Measurements from ENCODE around the gene MDC1.
A peak's percentile ranks its signal among the peaks of the same experiment; 100 is the strongest.
"Not testable (repeated sequence)": the region's sequence is repeated elsewhere in the genome, so short reads cannot be mapped to it uniquely, and the experiment has no call there.

The MDC1 gene

GRCh38 chr6:30717129-30717844, at the start of gene MDC1:
TSS of gene MDC1 (minus strand) at chr6:30717281. CDS start at chr6:30715175, 2,106 bp downstream.
- peak; percentile 96 to 98 for DNase-seq (ENCODE audit: low read depth in 1 of 2, low spot score in 1 of 2)

DNA sequence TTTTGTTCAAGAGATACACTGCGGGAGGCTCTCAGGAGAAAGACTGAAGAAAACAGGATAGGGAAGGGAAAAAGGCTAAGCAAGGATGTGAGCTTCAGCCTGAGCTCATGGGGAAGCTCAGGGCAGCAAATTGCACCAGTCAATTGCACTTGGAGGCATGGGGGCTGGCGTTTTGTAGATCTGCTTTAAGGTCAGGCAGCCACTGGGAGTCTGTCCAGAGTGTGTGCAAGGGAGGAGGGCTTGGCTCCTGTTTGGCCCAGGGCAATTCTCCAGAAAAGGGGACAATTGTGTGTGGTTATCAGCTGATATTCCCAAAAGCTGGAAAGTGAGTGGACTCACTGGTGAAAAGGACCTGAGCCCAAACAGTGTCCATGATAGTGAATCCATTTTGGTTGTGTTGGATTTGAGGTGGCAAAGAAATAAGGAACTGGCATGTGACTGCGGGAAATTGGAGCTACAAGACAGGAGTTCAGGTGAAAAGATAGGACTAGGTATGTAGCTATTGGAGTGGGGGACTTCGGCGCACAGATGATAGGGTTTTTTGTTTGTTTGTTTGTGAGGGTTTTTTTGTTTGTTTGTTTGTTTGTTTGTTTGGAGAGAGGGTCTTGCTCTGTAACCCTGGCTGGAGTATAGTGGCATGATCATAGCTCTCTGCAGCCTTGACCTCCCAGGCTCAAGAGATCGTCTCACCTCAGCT, 49.5 kb upstream of the MDC1 start:
- no peak for DNase-seq (ENCODE audit: low read depth in 1 of 2, low spot score in 1 of 2)

- not testable (repeated sequence) for DNase-seq (ENCODE audit: low read depth in 1 of 2, low spot score in 1 of 2)
Observed at GRCh38 chr6:30765495-30765894, 48.4 kb upstream of the MDC1 start.

GRCh38 chr6:30764490-30765043, 47.5 kb upstream of the MDC1 start:
- DNase-seq (ENCODE audit: low read depth in 1 of 2, low spot score in 1 of 2): not testable (repeated sequence)

DNA sequence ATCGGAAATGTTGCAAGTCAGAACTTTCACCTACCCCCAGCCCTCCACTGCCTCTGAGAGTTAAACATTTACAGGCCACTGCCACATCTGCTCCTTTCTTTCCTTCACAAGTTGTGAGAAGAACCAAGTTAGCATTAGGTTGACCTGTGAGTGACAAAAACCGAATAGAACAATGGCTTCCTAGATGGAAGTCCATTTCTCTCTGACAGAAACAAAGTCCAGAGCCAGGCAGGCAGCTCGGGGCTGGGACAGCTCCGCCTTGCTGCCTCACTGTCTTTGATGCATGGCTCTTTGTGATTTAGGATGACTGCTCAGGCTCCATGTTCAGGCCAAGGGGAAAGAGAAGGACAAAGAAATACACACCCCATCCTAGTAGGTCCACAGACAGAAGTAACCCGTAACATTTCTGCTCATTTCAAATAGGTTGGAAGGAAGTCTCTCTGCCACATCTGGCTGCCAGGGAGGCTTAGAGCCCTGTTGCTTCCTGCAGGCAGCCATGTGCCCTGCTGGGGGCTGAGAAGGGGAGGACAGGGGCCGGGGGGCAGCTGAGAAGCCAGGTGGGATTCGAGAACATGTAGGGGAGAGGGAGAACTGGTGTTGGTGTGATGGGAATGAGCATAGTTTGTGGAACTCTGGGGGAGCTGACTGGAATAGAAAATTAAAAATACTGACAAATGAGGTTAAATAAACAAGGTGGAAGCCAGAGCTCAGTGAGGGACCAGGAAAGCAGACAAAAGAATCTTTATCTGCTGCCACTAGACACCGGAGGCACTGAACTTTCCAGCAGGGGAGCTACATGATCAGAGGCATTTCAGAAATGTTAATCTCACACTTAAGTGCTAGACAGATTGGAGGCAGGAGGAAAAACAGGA, 46.8 kb upstream of the MDC1 start:
- DNase-seq (ENCODE audit: low read depth in 1 of 2, low spot score in 1 of 2): no peak

DNA sequence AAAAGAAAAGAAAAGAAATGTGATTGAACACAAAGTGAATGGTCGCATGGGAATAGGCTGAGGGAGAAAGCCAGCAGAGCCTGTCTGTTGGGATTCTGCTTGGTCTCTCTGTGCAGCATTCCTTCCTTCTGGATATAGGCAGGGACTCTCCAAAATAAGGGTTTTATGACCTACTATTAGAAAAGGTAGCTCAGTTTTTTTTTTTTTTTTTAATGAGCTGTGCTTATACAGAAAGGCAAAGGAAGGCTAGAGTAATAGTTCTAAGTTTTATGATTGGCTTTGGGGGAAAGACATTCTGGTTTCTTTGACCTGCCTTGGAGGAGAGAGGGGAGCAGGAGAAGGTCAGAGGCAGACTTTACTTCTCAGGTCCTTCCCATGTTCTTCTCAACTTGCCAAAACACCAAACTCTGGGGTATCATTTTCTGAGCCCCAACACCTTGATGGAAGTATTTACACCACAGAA, 46.1 kb upstream of the MDC1 start:
- DNase-seq (ENCODE audit: low read depth in 1 of 2, low spot score in 1 of 2): no peak

DNA sequence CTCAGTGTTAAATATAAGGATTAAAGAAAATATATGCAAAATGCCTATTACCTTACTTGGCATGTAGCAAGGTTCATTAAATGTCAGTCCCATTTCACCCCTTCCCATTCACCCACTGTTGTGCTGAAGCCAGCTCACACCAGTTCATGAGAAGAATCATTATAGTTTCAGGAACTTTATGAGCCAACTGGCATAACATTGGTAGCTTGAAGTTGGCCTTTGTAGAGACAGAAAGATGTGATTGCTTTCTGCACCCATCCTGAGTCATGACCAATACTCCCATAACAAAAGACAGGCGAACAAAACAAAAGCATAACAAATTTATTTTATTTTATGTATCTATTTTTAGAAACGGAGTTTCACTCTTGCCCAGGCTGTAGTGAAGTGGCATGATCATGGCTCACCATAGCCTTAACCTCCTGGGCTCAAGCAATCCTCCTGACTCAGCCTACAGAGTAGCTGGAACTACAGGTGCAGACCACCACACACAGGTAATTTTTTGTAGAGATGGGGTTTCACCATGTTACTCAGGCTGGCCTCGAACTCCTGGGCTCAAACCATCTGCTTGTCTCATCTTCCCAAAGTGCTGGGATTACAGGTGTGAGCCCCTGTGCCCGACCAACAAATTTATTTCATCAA, 44.8 kb upstream of the MDC1 start:
- DNase-seq (ENCODE audit: low read depth in 1 of 2, low spot score in 1 of 2): no peak

DNA sequence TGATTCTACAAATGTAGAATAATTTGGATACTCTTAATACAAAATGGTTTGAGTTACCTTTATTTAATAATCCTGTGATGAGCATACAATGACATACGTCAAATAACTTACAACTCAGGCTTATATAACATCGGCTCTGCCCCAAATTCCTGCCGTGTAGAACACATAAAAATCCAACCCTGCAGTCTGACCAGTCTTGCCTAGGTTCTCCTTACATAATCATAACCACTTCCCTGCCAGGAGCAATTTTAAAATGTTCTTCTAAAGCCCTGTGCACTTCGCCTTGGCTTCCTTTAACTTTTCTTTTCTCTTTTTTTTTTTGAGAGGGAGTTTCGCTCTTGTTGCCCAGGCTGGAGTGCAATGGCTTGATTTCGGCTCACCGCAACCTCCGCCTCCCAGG, 43.5 kb upstream of the MDC1 start:
- no peak for DNase-seq (ENCODE audit: low read depth in 1 of 2, low spot score in 1 of 2)

DNA sequence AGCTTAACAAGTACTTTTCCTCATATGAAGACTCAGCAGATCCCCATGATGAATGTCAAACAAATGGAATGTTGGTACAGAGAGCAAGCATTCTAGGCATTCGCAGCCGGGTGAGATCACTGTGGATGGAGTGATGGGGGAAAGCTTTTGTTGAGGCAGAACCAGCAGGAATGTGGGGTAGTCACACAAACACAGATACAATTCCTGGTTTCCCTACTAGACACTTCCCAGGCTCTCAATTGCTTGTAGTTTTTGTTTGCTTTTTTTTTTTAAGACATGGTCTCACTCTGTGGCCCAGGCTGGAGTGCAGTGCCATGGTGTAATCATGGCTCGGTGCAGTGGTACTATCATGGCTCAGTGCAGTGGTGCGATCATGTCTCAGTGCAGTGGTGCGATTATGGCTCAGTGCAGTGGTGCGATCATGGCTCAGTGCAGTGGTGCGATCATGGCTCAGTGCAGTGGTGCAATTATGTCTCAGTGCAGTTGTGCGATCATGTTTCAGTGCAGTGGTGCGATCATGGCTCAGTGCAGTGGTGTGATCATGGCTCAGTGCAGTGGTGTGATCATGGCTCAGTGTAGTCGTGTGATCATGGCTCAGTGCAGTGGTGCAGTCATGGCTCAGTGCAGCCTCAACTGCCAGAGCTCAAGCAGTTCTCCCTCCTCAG, 42.6 kb upstream of the MDC1 start:
- no peak for DNase-seq (ENCODE audit: low read depth in 1 of 2, low spot score in 1 of 2)

GRCh38 chr6:30757261-30757904, 40.3 kb upstream of the MDC1 start:
- DNase-seq (ENCODE audit: low read depth in 1 of 2, low spot score in 1 of 2): no peak

DNA sequence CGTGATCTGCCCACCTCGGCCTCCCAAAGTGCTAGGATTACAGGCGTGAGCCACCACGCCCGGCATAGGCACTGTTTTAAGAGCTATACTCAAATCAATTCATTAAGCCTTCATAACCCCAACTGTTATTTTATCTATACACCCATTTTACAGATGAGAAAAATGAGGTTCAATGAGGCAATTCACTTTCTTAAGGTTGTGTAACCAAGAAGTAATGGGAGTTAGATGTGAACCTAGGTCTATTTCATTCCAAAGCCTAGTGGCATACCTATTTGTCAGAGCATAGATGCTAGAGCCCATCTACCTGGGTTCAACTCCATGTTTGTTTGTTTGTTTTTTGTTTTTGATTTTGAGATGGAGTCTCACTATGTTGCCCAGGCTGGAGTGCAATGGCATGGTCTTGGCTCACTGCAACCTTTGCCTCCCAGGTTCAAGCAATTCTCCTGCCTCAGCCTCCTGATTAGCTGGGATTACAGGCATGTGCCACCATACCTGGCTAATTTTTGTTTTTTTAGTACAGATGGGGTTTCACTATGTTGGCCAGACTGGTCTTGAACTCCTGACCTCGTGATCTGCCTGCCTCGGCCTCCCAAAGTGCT, 39.4 kb upstream of the MDC1 start:
- DNase-seq (ENCODE audit: low read depth in 1 of 2, low spot score in 1 of 2): not testable (repeated sequence)

- no peak for DNase-seq (ENCODE audit: low read depth in 1 of 2, low spot score in 1 of 2)
Observed at GRCh38 chr6:30754631-30755030, 37.5 kb upstream of the MDC1 start.

DNA sequence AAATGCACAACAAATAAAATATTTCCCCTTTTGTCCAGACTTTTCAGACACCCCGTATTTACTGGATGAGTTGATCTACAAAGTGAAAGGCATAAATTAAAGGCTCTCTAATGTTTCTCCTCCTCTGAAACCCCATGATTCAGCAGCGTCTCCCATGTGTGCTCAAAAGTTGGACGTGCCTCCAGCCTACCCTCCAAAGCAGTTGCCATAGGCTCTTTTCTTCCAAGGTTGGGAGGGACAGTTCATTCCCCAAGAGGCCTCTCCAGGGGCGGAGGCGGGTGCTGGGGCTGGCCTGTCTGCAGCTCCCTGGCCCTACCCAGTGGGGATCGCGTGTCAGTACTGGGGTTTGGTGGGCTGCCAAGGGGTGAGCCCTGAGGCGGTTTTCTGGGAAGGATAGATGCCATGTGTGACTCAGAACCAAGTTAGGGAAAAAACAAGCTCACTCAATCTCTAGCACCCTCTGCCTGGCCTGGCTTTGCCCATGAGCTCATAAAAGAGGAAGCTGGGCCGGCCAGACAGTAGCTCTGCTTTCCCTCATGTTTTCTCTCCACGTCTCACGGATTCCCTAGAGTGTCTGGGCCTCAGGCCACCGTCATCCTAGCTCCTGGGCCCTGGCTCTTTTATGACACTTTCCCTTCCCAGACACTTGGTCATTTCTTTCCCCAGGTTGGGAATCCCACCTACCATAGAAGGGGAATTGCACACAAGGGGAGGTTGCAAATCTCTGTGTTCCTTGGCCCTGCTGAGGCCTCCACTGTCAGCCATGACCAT, 35.3 kb upstream of the MDC1 start:
- no peak for DNase-seq (ENCODE audit: low read depth in 1 of 2, low spot score in 1 of 2)

GRCh38 chr6:30750379-30750668, 33.2 kb upstream of the MDC1 start:
- DNase-seq (ENCODE audit: low read depth in 1 of 2, low spot score in 1 of 2): no peak

DNA sequence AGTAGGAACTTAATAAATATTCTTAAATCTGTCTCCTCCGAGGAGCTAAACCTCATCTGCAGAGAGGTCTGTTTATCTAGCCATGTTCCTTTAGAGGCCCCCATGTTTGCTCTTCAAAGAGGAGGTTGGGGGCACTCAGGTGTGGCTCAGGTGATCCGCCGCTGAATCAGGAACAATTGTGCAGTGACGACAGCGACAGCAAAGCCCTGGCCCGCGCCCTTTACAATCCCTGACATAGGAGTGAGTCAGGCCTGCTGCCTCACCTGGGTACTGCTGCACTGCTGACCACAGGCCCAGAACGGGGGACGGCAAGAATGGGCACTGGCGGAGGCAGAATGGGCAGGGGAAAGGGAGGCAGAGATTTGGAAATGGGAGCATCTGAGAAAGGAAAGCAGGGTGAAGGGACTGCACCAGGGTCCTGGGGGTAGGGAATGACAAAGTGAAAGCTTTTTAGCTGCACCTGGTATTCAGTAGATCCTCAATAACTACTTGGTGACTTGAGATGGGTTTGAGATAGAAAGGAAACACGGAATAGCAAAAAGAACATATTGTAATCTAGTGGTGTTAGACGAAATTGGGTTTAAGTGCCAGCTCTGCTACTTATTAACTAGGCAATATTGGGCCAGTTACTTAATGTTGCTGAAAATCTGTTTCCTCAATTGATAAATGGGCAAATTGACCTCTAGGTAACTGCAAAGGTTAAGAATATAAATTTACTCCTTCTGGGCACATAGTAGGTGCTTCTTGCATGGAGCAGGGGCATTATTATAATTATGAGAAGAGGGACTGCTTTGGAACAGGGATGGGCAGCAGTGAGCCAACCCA, 32.7 kb upstream of the MDC1 start:
- DNase-seq (ENCODE audit: low read depth in 1 of 2, low spot score in 1 of 2): no peak

- DNase-seq (ENCODE audit: low read depth in 1 of 2, low spot score in 1 of 2): no peak
Observed at GRCh38 chr6:30748851-30749540, 31.9 kb upstream of the MDC1 start.

Measured in activated T-helper 1 cell treated with anti-CD3 and anti-CD28 coated beads, Interleukin-2, amount 50 U/mL, for 16 hours (primary cell).